Liver (tissue), 9 donors: ENCODE data around the gene SREBF2. TPM values are rescaled to one million over a fixed set of nuclear protein-coding genes. Genes with fewer than 3 reads are reported as not detected.

Source experiments
- DNase-seq: peaks from one replicate; pipeline ENCODE4 v3.0.0-alpha.2; 2017; ENCODE audit warnings: low spot score
- H3K27ac ChIP-seq, 2 donors: one replicate each; pipeline ENCODE4 v1.7.0; 2013; ENCODE audit warnings: inconsistent platforms in 2 of 2, low read length in 2 of 2, control low read depth in 1 of 2, low read depth in 1 of 2, mild to moderate bottlenecking in 1 of 2
- H3K27me3 ChIP-seq, 4 donors: one replicate each; pipeline versions ENCODE4 v1.6.1 to v1.7.0; 2013; ENCODE audit warnings: low read length in 3 of 4, inconsistent platforms in 1 of 4, mild to moderate bottlenecking in 1 of 4, moderate library complexity in 1 of 4; ENCODE audit not compliant: control insufficient read depth in 4 of 4, insufficient read depth in 4 of 4
- H3K36me3 ChIP-seq, 4 donors: one replicate each; pipeline versions ENCODE4 v1.6.1 to v1.7.0; 2013; ENCODE audit warnings: low read length in 3 of 4, mild to moderate bottlenecking in 3 of 4, low read depth in 1 of 4, moderate library complexity in 1 of 4; ENCODE audit not compliant: control insufficient read depth in 4 of 4, insufficient read depth in 3 of 4
- H3K4me1 ChIP-seq, 4 donors: one replicate each; pipeline versions ENCODE4 v1.6.1 to v1.7.0; 2013; ENCODE audit warnings: low read length in 3 of 4, mild to moderate bottlenecking in 3 of 4, moderate library complexity in 1 of 4; ENCODE audit not compliant: control insufficient read depth in 4 of 4, insufficient read depth in 4 of 4
- H3K4me3 ChIP-seq, 3 donors: one replicate each; pipeline versions ENCODE4 v1.6.1 to v1.7.0; 2013; ENCODE audit warnings: low read length in 3 of 3, control low read depth in 1 of 3, low read depth in 1 of 3, mild to moderate bottlenecking in 1 of 3
- H3K9ac ChIP-seq, 2 donors: one replicate each; pipeline ENCODE4 v1.7.0; 2013; ENCODE audit warnings: low read length in 2 of 2, mild to moderate bottlenecking in 2 of 2, moderate library complexity in 2 of 2, control low read depth in 1 of 2, low read depth in 1 of 2
- H3K9me3 ChIP-seq, 4 donors: one replicate each; pipeline versions ENCODE4 v1.6.1 to v1.7.0; 2013; ENCODE audit warnings: low read length in 3 of 4; ENCODE audit not compliant: control insufficient read depth in 4 of 4
- FOXA1 ChIP-seq: IDR thresholded peaks from 2 replicates; pipeline ENCODE4 v1.6.1; 2016; ENCODE audit warnings: antibody characterized with exemption
- FOXA2 ChIP-seq: IDR thresholded peaks from 2 replicates; pipeline ENCODE4 v1.6.1; 2016; ENCODE audit warnings: antibody characterized with exemption
- GABPA ChIP-seq, 2 donors: IDR thresholded peaks in 1 of 2; conservative IDR thresholded peaks in 1 of 2; 2 replicates each; pipeline ENCODE4 v1.6.1; 2016; ENCODE audit warnings: antibody characterized with exemption in 2 of 2, mild to moderate bottlenecking in 1 of 2, moderate library complexity in 1 of 2
- HNF4A ChIP-seq, 2 donors: conservative IDR thresholded peaks; 2 replicates each; pipeline ENCODE4 v1.6.1; 2016; ENCODE audit warnings: antibody characterized with exemption in 2 of 2, mild to moderate bottlenecking in 2 of 2
- HNF4G ChIP-seq: IDR thresholded peaks from 2 replicates; pipeline ENCODE4 v1.6.1; 2016; ENCODE audit warnings: antibody characterized with exemption
- JUND ChIP-seq, 2 donors: IDR thresholded peaks; 2 replicates each; pipeline ENCODE4 v1.6.1; 2016; ENCODE audit warnings: antibody characterized with exemption in 2 of 2
- NR2F2 ChIP-seq: IDR thresholded peaks from 2 replicates; pipeline ENCODE4 v1.6.1; 2016; ENCODE audit warnings: antibody characterized with exemption
- RAD21 ChIP-seq, 2 donors: IDR thresholded peaks; 2 replicates each; pipeline ENCODE4 v1.6.1; 2016; ENCODE audit warnings: antibody characterized with exemption in 2 of 2, mild to moderate bottlenecking in 2 of 2
- RXRA ChIP-seq, 2 donors: IDR thresholded peaks; 2 replicates each; pipeline ENCODE4 v1.6.1; 2017 to 2018; ENCODE audit warnings: antibody characterized with exemption in 2 of 2, mild to moderate bottlenecking in 1 of 2
- SP1 ChIP-seq: IDR thresholded peaks from 2 replicates; pipeline ENCODE4 v1.6.1; 2018; ENCODE audit warnings: antibody characterized with exemption, mild to moderate bottlenecking
- TAF1 ChIP-seq: conservative IDR thresholded peaks from 2 replicates; pipeline ENCODE4 v1.6.1; 2016; ENCODE audit warnings: antibody characterized with exemption, mild to moderate bottlenecking
- YY1 ChIP-seq: IDR thresholded peaks from 2 replicates; pipeline ENCODE4 v1.6.1; 2016; ENCODE audit warnings: antibody characterized with exemption, mild to moderate bottlenecking
- WGBS: extraction: QIAGEN DNeasy Blood & Tissue Kit; methylation state at CpG from one replicate; pipeline ENCODE4 v1.1.7; 2013; 5-methylcytosine and 5-hydroxymethylcytosine counted together
- polyA plus RNA-seq, 2 donors: library from polyadenylated mRNA; stranded (reverse) in 1 of 2; unstranded in 1 of 2; fragments of 200-250 nt in 1 of 2; fragments of >200 nt in 1 of 2; fragmentation: Nextera tagmentation in 1 of 2; extraction: Ambion mirVana in 1 of 2; gene quantifications; one replicate each; pipeline versions ENCODE4 v1.2.1 to v1.2.3, GENCODE V29; 2013 to 2015
- total RNA-seq, 2 donors: library from RNA; depleted of rRNA; stranded (reverse); fragments of >200 nt; gene quantifications; one replicate each; pipeline ENCODE4 v1.2.3, GENCODE V29; 2014
- TF ChIP-seq, protein P1 (sequence below): IDR thresholded peaks from 2 replicates; pipeline ENCODE4 v1.6.1; 2016; ENCODE audit warnings: antibody characterized with exemption
- TF ChIP-seq, protein P2 (sequence below): IDR thresholded peaks from 2 replicates; pipeline ENCODE4 v1.6.1; 2016; ENCODE audit warnings: antibody characterized with exemption
- TF ChIP-seq, protein P3 (sequence below): fragments of 150-350 bp; IDR thresholded peaks from 2 replicates; pipeline ENCODE4 v1.5.1; 2017; ENCODE audit warnings: improper control_type of control experiment, low read depth, low read length; ENCODE audit not compliant: missing input control
- TF ChIP-seq, protein P4 (sequence below): IDR thresholded peaks from 2 replicates; pipeline ENCODE4 v1.6.1; 2016; ENCODE audit warnings: antibody characterized with exemption, mild to moderate bottlenecking
- donor health status: healthy.
- donor health status: healthy.
- donor health status: healthy.
- donor health status: healthy.
- donor health status: healthy.

SREBF2 gene
- total and polyA plus RNA-seq, 4 donors = 18.3 to 69.6 (median 57.3) TPM

DNA sequence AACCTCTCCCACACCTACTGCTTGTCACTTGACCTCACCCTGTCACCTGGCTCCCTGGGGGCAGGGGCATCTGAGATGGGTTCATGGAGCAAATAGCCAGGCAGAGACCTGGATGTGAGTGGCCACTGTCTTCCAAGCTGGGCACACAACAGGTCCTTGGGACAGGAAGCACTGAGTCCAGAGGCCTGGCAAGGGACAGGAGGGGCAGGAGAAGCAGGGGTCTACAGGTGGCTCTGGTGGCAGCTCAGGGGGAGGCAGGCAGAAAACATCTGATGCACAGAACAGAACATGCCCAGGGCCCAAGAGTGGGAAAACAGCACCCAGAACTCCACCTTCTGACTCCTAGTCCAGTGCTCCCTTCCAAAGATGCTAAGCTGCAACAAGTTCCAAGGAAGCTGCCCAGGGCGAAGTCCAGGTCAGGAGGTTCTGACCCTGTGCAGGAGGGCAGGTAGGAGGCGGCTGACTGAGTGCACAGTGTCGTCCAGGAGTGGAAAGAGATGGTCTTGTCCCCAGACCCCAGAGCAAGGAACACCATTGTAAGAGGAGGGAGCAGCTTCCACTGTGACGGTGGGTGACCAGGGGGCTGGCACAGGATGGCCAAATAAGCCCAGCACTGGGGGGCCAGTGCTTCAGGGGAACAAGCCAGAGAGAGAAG, 90.2 kb downstream of the SREBF2 start:
- no peak for DNase-seq
- no peak overlapping the region for H3K9ac ChIP-seq
- H3K4me3 ChIP-seq = no peak overlapping the region
- H3K9me3 ChIP-seq = no peaks in the 10 kb centered on the region
- H3K27me3 ChIP-seq = peaks cover 0 to 3% (median 0%) of the 10 kb centered on the region in 4 donors
- TF ChIP-seq RXRA (IDR thresholded peaks at IDR 0.05) = no peak
- TF ChIP-seq NR2F2 = no peak
- no peak for TF ChIP-seq SP1
- TF ChIP-seq HNF4G = no peak
- no peak for TF ChIP-seq JUND (IDR thresholded peaks at IDR 0.05)
- TF ChIP-seq, protein P1, sequence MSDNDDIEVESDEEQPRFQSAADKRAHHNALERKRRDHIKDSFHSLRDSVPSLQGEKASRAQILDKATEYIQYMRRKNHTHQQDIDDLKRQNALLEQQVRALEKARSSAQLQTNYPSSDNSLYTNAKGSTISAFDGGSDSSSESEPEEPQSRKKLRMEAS = no peak
- TF ChIP-seq, protein P2, sequence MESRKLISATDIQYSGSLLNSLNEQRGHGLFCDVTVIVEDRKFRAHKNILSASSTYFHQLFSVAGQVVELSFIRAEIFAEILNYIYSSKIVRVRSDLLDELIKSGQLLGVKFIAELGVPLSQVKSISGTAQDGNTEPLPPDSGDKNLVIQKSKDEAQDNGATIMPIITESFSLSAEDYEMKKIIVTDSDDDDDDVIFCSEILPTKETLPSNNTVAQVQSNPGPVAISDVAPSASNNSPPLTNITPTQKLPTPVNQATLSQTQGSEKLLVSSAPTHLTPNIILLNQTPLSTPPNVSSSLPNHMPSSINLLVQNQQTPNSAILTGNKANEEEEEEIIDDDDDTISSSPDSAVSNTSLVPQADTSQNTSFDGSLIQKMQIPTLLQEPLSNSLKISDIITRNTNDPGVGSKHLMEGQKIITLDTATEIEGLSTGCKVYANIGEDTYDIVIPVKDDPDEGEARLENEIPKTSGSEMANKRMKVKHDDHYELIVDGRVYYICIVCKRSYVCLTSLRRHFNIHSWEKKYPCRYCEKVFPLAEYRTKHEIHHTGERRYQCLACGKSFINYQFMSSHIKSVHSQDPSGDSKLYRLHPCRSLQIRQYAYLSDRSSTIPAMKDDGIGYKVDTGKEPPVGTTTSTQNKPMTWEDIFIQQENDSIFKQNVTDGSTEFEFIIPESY = no peak
- no peak for TF ChIP-seq RAD21 (IDR thresholded peaks at IDR 0.05)
- no peak for TF ChIP-seq FOXA2
- no peak for TF ChIP-seq TAF1
- TF ChIP-seq FOXA1 = no peak
- TF ChIP-seq, protein P3, sequence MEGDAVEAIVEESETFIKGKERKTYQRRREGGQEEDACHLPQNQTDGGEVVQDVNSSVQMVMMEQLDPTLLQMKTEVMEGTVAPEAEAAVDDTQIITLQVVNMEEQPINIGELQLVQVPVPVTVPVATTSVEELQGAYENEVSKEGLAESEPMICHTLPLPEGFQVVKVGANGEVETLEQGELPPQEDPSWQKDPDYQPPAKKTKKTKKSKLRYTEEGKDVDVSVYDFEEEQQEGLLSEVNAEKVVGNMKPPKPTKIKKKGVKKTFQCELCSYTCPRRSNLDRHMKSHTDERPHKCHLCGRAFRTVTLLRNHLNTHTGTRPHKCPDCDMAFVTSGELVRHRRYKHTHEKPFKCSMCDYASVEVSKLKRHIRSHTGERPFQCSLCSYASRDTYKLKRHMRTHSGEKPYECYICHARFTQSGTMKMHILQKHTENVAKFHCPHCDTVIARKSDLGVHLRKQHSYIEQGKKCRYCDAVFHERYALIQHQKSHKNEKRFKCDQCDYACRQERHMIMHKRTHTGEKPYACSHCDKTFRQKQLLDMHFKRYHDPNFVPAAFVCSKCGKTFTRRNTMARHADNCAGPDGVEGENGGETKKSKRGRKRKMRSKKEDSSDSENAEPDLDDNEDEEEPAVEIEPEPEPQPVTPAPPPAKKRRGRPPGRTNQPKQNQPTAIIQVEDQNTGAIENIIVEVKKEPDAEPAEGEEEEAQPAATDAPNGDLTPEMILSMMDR = no peak
- no peak for TF ChIP-seq HNF4A (conservative IDR thresholded peaks at IDR 0.05)
- TF ChIP-seq GABPA (IDR thresholded peaks at IDR 0.05 in 1 of 2, conservative IDR thresholded peaks at IDR 0.05 in 1 of 2) = no peak
- TF ChIP-seq YY1 = no peak
- TF ChIP-seq, protein P4, sequence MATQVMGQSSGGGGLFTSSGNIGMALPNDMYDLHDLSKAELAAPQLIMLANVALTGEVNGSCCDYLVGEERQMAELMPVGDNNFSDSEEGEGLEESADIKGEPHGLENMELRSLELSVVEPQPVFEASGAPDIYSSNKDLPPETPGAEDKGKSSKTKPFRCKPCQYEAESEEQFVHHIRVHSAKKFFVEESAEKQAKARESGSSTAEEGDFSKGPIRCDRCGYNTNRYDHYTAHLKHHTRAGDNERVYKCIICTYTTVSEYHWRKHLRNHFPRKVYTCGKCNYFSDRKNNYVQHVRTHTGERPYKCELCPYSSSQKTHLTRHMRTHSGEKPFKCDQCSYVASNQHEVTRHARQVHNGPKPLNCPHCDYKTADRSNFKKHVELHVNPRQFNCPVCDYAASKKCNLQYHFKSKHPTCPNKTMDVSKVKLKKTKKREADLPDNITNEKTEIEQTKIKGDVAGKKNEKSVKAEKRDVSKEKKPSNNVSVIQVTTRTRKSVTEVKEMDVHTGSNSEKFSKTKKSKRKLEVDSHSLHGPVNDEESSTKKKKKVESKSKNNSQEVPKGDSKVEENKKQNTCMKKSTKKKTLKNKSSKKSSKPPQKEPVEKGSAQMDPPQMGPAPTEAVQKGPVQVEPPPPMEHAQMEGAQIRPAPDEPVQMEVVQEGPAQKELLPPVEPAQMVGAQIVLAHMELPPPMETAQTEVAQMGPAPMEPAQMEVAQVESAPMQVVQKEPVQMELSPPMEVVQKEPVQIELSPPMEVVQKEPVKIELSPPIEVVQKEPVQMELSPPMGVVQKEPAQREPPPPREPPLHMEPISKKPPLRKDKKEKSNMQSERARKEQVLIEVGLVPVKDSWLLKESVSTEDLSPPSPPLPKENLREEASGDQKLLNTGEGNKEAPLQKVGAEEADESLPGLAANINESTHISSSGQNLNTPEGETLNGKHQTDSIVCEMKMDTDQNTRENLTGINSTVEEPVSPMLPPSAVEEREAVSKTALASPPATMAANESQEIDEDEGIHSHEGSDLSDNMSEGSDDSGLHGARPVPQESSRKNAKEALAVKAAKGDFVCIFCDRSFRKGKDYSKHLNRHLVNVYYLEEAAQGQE = no peak
- 93% methylated on average over 4 of the region's 4 CpGs for WGBS
- H3K27ac ChIP-seq = no peak overlapping the region
- H3K4me1 ChIP-seq = peaks cover 4 to 16% (median 10%) of the 10 kb centered on the region in 4 donors
- no peaks in the 10 kb centered on the region for H3K36me3 ChIP-seq
